GM23248 (cell line): ENCODE measurements around the gene DTNA.

Experiments used
- EZH2 ChIP-seq: fragments of 200-600 bp; sonication (generic); IDR thresholded peaks from 2 replicates; pipeline ENCODE4 v1.6.1; 2018; ENCODE audit warnings: antibody characterized with exemption, mild to moderate bottlenecking; ENCODE audit not compliant: insufficient read depth, poor library complexity, severe bottlenecking
- EZH2phosphoT487 ChIP-seq: fragments of 200-600 bp; sonication (generic); IDR thresholded peaks from 2 replicates; pipeline ENCODE4 v1.6.1; 2018; ENCODE audit warnings: antibody characterized with exemption, moderate library complexity, mild to moderate bottlenecking, low read depth; ENCODE audit not compliant: insufficient read depth

DNA sequence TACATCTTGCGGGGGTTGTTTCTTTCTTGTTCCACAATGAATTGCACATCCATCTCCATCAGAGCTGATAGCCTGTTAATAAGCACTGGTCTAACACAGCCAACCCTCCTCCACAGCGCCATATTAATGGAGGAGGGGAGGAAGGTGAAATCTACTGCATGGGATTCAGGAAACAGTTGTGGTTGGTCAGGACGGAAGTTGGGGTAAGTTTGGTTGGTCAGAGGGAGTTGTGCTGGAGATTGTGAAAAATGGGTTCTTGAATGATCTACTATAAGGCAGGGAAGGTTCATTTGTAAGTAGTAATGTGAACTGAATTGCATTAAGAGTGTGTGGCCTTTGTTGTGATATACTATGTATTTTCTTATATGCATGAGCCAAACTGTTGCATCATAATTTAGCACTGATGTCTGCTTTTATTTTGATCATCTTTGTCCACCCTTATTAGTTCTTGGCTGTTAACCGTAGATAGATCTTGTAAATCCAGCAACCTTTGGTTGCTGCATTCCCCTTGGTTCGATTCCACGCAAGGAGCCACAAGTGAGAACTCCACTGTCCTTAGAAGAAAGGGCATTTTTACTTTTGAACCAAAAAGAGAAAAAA is 180.5 kb downstream of the DTNA start:
- TF ChIP-seq EZH2 (no peak), EZH2phosphoT487 (no peak)
